HG02588 (cell line): ENCODE data around the gene AMZ1.
A peak's percentile ranks its signal among the peaks of the same experiment; 100 is the strongest.
"Not testable (repeated sequence)": the region's sequence is repeated elsewhere in the genome, so short reads cannot be mapped to it uniquely, and the experiment has no call there.

Experiments used
- ATAC-seq: cut with Tn5 transposase; IDR thresholded peaks from one replicate; pipeline ENCODE4 v1.9.1; 2021; ENCODE audit warnings: mild to moderate bottlenecking, moderate library complexity; ENCODE audit not compliant: unreplicated experiment

AMZ1 gene

GRCh38 chr7:2689951-2690705, 2.1 kb downstream of the AMZ1 start:
- no peak for ATAC-seq

- no peak for ATAC-seq
Measured at GRCh38 chr7:2691011-2691707, 3.2 kb downstream of the AMZ1 start.

- ATAC-seq = not testable (repeated sequence)
Measured at GRCh38 chr7:2691932-2692439, 4.0 kb downstream of the AMZ1 start.

- no peak for ATAC-seq
Measured at GRCh38 chr7:2692543-2692942, 4.5 kb downstream of the AMZ1 start.

- not testable (repeated sequence) for ATAC-seq
Measured at GRCh38 chr7:2693420-2694121, 5.6 kb downstream of the AMZ1 start.

- not testable (repeated sequence) for ATAC-seq
Measured at GRCh38 chr7:2694122-2694436, 6.1 kb downstream of the AMZ1 start.

GRCh38 chr7:2698581-2699288, 10.7 kb downstream of the AMZ1 start:
- ATAC-seq = peak; percentile 94

GRCh38 chr7:2699289-2699620, 11.3 kb downstream of the AMZ1 start:
- no peak for ATAC-seq

- no peak for ATAC-seq
Measured at GRCh38 chr7:2700141-2700850, 12.3 kb downstream of the AMZ1 start.

- ATAC-seq = no peak
Measured at GRCh38 chr7:2701424-2701823, 13.4 kb downstream of the AMZ1 start.

- ATAC-seq = no peak
Measured at GRCh38 chr7:2701832-2702593, 14.0 kb downstream of the AMZ1 start.

- no peak for ATAC-seq
Measured at GRCh38 chr7:2702594-2702957, 14.6 kb downstream of the AMZ1 start.

GRCh38 chr7:2705371-2706096, 17.5 kb downstream of the AMZ1 start:
- ATAC-seq = no peak

GRCh38 chr7:2706685-2707126, 18.7 kb downstream of the AMZ1 start:
- no peak for ATAC-seq

GRCh38 chr7:2707481-2707880, 19.5 kb downstream of the AMZ1 start:
- no peak for ATAC-seq

GRCh38 chr7:2708041-2708440, 20.0 kb downstream of the AMZ1 start:
- ATAC-seq = no peak

- no peak for ATAC-seq
Measured at GRCh38 chr7:2708547-2709310, 20.7 kb downstream of the AMZ1 start.

GRCh38 chr7:2709553-2710285, 21.7 kb downstream of the AMZ1 start:
- ATAC-seq = peak; percentile 79
